ENCODE data around the gene WWC2.

The WWC2 gene

DNA sequence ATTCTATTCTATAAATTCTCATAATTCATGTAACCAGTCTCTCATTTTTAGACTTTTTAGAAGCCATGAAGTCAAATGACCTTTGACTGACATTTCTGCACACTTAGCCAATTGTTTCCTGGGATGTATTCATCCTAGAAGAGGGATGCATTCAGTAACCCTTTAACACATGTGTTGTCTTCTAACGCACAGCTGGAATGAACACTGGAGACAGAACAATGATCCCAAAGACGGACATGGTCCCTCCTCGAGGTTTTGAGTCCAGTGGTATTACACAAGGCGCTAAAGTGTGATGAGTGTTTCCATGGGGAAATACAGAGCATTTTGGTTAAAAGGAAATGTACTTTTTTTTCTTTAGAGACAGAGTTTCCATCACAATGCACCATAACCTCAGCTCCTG lies 263.0 kb downstream of the WWC2 start:
- DNase-seq = no peak

- no peak for DNase-seq
Measured at GRCh38 chr4:183362916-183363542, 264.0 kb downstream of the WWC2 start.

DNA sequence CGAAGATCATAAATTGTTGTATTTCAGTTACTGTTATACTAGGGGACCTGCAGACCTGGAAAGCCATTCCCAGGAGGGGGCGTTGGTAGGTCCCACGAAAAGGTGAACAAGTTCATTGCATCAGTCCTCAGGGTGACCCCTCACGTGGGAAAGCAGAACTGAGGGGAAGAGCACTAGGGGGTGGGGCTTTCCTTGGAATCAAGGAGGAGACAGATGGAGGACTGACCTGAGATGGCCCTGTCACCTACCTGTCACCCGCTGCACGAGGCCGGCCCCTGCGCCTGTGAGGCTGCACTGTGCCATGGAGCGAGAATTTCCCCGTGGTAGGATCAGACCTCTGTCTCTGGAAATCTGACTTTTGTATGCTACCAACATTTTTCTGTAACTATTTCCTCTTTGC lies 265.0 kb downstream of the WWC2 start:
- DNase-seq = no peak

GRCh38 chr4:183366206-183366835 lies 267.3 kb downstream of the WWC2 start:
- DNase-seq = no peak

- no peak for DNase-seq
Measured at GRCh38 chr4:183369073-183369472, 270.0 kb downstream of the WWC2 start.

Measured in stimulated activated naive CD4-positive, alpha-beta T cell (primary cell).